ENCODE measurements around the gene TSG101. TPM values are rescaled to one million over a fixed set of nuclear protein-coding genes. Genes with fewer than 3 reads are reported as not detected.

Gene TSG101
- total and polyA plus RNA-seq, 2 donors from 2014 or later = 61.3 to 91.7 TPM

DNA sequence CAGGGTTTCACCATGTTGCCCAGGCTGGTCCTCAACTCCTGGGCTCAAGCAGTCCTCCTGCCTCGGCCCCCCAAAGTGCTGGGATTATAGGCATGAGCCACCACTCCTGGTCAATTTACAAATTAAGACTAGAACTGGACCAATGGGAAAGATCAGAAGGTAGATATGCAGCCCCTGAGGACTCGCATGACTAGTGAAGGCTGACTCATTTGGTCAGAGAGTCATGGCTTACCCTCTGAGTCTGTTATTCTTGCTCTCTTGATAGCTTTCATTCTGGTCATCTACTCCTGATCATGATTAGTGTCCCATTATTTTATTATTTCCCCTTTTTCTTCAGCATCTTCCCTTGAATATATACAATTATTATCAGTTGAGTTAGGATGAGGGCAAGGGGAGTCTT, 73.8 kb downstream of the TSG101 start:
- FAIRE-seq = no peak
- intact Hi-C loops (cut with DNase I) = no loop called here

DNA sequence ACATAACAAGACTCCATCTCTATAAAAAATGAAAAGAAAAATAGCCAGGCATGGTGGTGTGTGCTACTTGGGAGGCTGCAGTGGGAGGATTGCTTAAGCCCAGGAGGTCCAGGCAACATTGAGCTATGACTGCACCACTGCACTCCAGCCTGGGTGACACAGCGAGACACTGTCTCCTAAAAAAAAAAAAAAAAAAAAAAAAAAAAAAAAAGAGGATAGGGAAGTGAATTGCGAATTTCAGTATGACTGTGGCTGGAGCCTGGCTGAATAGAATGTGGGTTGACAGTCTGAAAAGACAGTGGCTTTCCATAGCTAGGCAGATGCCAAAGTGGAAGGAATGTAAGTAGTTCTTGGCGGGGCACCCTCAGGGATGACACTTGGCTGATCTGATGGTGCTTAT, 77.5 kb downstream of the TSG101 start:
- Histone ChIP-seq H3K9ac (ENCODE audit: low read length in 3 of 3) (no peak overlapping the region), H3K4me3 (ENCODE audit: low read length in 3 of 3) (no peak overlapping the region), H3K27me3 (ENCODE audit: control insufficient read depth, insufficient read depth, low read length) (no peaks in the 10 kb centered on the region), H3K9me3 (ENCODE audit: control insufficient read depth in 2 of 3, insufficient read depth in 1 of 3, low read length in 3 of 3) (no peaks in the 10 kb centered on the region), H3K27ac (ENCODE audit: low read depth in 2 of 2, low read length in 2 of 2) (no peak overlapping the region), H3K36me3 (ENCODE audit: control insufficient read depth in 2 of 3, insufficient read depth in 3 of 3, low read length in 3 of 3) (no peaks in the 10 kb centered on the region), H3K4me1 (ENCODE audit: control insufficient read depth in 2 of 3, insufficient read depth in 2 of 3, low read depth in 1 of 3, low read length in 3 of 3) (no peaks in the 10 kb centered on the region)
- intact Hi-C loops (cut with DNase I) = no loop called here
- TF ChIP-seq, protein P1, sequence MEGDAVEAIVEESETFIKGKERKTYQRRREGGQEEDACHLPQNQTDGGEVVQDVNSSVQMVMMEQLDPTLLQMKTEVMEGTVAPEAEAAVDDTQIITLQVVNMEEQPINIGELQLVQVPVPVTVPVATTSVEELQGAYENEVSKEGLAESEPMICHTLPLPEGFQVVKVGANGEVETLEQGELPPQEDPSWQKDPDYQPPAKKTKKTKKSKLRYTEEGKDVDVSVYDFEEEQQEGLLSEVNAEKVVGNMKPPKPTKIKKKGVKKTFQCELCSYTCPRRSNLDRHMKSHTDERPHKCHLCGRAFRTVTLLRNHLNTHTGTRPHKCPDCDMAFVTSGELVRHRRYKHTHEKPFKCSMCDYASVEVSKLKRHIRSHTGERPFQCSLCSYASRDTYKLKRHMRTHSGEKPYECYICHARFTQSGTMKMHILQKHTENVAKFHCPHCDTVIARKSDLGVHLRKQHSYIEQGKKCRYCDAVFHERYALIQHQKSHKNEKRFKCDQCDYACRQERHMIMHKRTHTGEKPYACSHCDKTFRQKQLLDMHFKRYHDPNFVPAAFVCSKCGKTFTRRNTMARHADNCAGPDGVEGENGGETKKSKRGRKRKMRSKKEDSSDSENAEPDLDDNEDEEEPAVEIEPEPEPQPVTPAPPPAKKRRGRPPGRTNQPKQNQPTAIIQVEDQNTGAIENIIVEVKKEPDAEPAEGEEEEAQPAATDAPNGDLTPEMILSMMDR (IDR thresholded peaks at IDR 0.05; ENCODE audit: borderline replicate concordance, extremely low read depth, insufficient read depth) = no peak
- DNase-seq (no peak), FAIRE-seq (no peak)

More for the DNA sequence above, 73.8 kb downstream of the TSG101 start:
- Histone ChIP-seq H3K27ac (ENCODE audit: low read depth in 2 of 2, low read length in 2 of 2) (no peak overlapping the region), H3K4me3 (ENCODE audit: low read length in 3 of 3) (no peak overlapping the region), H3K9ac (ENCODE audit: low read length in 3 of 3) (no peak overlapping the region), H3K36me3 (ENCODE audit: control insufficient read depth in 2 of 3, insufficient read depth in 3 of 3, low read length in 3 of 3) (no peaks in the 10 kb centered on the region), H3K9me3 (ENCODE audit: control insufficient read depth in 2 of 3, insufficient read depth in 1 of 3, low read length in 3 of 3) (no peaks in the 10 kb centered on the region), H3K27me3 (ENCODE audit: control insufficient read depth, insufficient read depth, low read length) (no peaks in the 10 kb centered on the region), H3K4me1 (ENCODE audit: control insufficient read depth in 2 of 3, insufficient read depth in 2 of 3, low read depth in 1 of 3, low read length in 3 of 3) (no peaks in the 10 kb centered on the region)
- TF ChIP-seq, protein P1 (IDR thresholded peaks at IDR 0.05; ENCODE audit: borderline replicate concordance, extremely low read depth, insufficient read depth) = no peak
- DNase-seq = no peak

DNA sequence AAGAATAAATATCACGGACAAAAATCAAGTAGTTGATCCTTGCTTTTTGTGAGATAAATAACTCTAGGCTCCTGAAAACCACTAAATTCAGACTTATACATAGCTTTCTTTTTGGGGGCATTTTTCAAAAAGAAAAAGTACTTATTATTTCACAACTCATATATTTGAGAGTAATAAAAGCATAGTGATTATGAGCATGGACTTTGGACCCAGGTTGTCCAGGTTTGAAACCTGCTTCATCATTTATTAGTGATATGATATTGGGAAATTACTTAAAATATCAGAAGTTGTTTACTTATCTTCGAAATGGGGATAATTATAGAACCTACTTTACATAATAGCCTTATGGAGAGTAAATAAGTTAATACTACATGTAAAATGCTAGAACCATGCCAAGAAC, 88.1 kb downstream of the TSG101 start:
- no peaks in the 10 kb centered on the region for H3K9me3 ChIP-seq (ENCODE audit: control insufficient read depth in 2 of 3, insufficient read depth in 1 of 3, low read length in 3 of 3)
- H3K36me3 ChIP-seq (ENCODE audit: control insufficient read depth in 2 of 3, insufficient read depth in 3 of 3, low read length in 3 of 3) = no peaks in the 10 kb centered on the region
- FAIRE-seq = no peak
- no peak overlapping the region for H3K4me3 ChIP-seq (ENCODE audit: low read length in 3 of 3)
- TF ChIP-seq, protein P1 (IDR thresholded peaks at IDR 0.05; ENCODE audit: borderline replicate concordance, extremely low read depth, insufficient read depth) = no peak
- no peaks in the 10 kb centered on the region for H3K27me3 ChIP-seq (ENCODE audit: control insufficient read depth, insufficient read depth, low read length)
- no peak overlapping the region for H3K27ac ChIP-seq (ENCODE audit: low read depth in 2 of 2, low read length in 2 of 2)
- H3K4me1 ChIP-seq (ENCODE audit: control insufficient read depth in 2 of 3, insufficient read depth in 2 of 3, low read depth in 1 of 3, low read length in 3 of 3) = no peaks in the 10 kb centered on the region
- H3K9ac ChIP-seq (ENCODE audit: low read length in 3 of 3) = no peak overlapping the region
- no peak for DNase-seq
- intact Hi-C loops (cut with DNase I) = no loop called here

Other genes starting within 250 kb of the TSG101 start
- 17.2 TPM for gene HPS5, start 204.8 kb downstream of the TSG101 start, total RNA-seq
- 7.7 TPM for gene HPS5, start 204.8 kb downstream of the TSG101 start, polyA plus RNA-seq (ENCODE audit: insufficient read depth, low read depth, low replicate concordance)
- gene GTF2H1, start 204.4 kb downstream of the TSG101 start, total RNA-seq = 43.2 TPM
- 21.4 TPM for gene GTF2H1, start 204.4 kb downstream of the TSG101 start, polyA plus RNA-seq (ENCODE audit: insufficient read depth, low read depth, low replicate concordance)
- 755 TPM for gene LDHA, start 132.4 kb downstream of the TSG101 start, total RNA-seq
- gene LDHA, start 132.4 kb downstream of the TSG101 start, polyA plus RNA-seq (ENCODE audit: insufficient read depth, low read depth, low replicate concordance) = 466 TPM
- gene LDHC, start 114.6 kb downstream of the TSG101 start, total RNA-seq = not detected
- gene LDHC, start 114.6 kb downstream of the TSG101 start, polyA plus RNA-seq (ENCODE audit: insufficient read depth, low read depth, low replicate concordance) = 3.9 TPM
- gene LDHAL6A, start 71.1 kb downstream of the TSG101 start, total RNA-seq = not detected
- 0.47 TPM for gene LDHAL6A, start 71.1 kb downstream of the TSG101 start, polyA plus RNA-seq (ENCODE audit: insufficient read depth, low read depth, low replicate concordance)
- gene UEVLD, start 61.8 kb upstream of the TSG101 start, total RNA-seq = 23.1 TPM
- gene UEVLD, start 61.8 kb upstream of the TSG101 start, polyA plus RNA-seq (ENCODE audit: insufficient read depth, low read depth, low replicate concordance) = 8.0 TPM
- gene MISFA, start 72.8 kb upstream of the TSG101 start, total RNA-seq = 3.6 TPM
- 6.6 TPM for gene MISFA, start 72.8 kb upstream of the TSG101 start, polyA plus RNA-seq (ENCODE audit: insufficient read depth, low read depth, low replicate concordance)
- gene SPTY2D1, start 107.4 kb upstream of the TSG101 start, total RNA-seq = 21.9 TPM
- gene SPTY2D1, start 107.4 kb upstream of the TSG101 start, polyA plus RNA-seq (ENCODE audit: insufficient read depth, low read depth, low replicate concordance) = 4.8 TPM
- gene TMEM86A, start 171.8 kb upstream of the TSG101 start, total RNA-seq = 7.4 TPM
- gene TMEM86A, start 171.8 kb upstream of the TSG101 start, polyA plus RNA-seq (ENCODE audit: insufficient read depth, low read depth, low replicate concordance) = 17.1 TPM
- gene IGSF22, start 199.2 kb upstream of the TSG101 start, total RNA-seq = 2.5 TPM
- 2.8 TPM for gene IGSF22, start 199.2 kb upstream of the TSG101 start, polyA plus RNA-seq (ENCODE audit: insufficient read depth, low read depth, low replicate concordance)